Transverse colon (tissue), 3 donors: ENCODE results near the gene CDIP1.

Experiments used
- EP300 ChIP-seq: sonication (generic); formaldehyde crosslinking; IDR thresholded peaks from one replicate; pipeline ENCODE4 v1.6.1; 2017; ENCODE audit warnings: antibody characterized with exemption, low read depth
- POLR2A ChIP-seq: fragments of 450-650 bp; IDR thresholded peaks from one replicate; pipeline ENCODE4 v1.6.1; 2016; ENCODE audit warnings: antibody characterized with exemption, mild to moderate bottlenecking, moderate library complexity
- TF ChIP-seq, protein P1 (sequence below), 5 experiments: fragments of 200-600 bp in 3 of 5; fragments of 450-650 bp in 2 of 5; sonication (generic) in 3 of 5; IDR thresholded peaks; 1 replicate in 2 of 5; 2 replicates in 3 of 5; pipeline ENCODE4 v1.5.1; 2016 to 2017; ENCODE audit warnings: antibody characterized with exemption in 5 of 5, inconsistent platforms in 3 of 5, mild to moderate bottlenecking in 2 of 5, moderate library complexity in 1 of 5

DNA sequence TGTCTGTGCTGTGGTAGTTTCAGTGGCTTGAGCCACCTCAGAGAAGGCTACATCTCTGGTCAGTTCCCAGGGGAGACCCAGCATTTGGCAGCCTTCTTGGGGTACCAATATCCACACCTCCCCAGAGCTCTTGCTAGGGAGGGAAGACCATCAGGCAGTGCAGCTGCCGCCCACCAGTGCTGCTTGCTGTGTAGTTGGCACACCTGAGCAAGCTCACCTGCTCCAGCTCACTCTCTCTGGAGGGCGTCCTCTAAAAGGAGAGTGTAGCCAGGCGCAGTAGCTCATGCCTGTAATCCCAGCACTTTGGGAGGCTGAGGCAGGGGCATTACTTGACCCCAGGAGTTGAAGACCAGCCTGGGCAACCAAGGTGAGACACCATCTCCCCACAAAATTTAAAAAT lies 29.8 kb downstream of the CDIP1 start:
- TF ChIP-seq, protein P1, sequence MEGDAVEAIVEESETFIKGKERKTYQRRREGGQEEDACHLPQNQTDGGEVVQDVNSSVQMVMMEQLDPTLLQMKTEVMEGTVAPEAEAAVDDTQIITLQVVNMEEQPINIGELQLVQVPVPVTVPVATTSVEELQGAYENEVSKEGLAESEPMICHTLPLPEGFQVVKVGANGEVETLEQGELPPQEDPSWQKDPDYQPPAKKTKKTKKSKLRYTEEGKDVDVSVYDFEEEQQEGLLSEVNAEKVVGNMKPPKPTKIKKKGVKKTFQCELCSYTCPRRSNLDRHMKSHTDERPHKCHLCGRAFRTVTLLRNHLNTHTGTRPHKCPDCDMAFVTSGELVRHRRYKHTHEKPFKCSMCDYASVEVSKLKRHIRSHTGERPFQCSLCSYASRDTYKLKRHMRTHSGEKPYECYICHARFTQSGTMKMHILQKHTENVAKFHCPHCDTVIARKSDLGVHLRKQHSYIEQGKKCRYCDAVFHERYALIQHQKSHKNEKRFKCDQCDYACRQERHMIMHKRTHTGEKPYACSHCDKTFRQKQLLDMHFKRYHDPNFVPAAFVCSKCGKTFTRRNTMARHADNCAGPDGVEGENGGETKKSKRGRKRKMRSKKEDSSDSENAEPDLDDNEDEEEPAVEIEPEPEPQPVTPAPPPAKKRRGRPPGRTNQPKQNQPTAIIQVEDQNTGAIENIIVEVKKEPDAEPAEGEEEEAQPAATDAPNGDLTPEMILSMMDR (IDR thresholded peaks at IDR 0.05): no peak
- TF ChIP-seq POLR2A (no peak), EP300 (no peak)
